Activated naive CD4-positive, alpha-beta T cell treated with anti-CD3 and anti-CD28 coated beads for 36 hours (primary cell): Measurements from ENCODE around the gene CPSF4. TPM values are rescaled to one million over a fixed set of nuclear protein-coding genes. Genes with fewer than 3 reads are reported as not detected.

Source experiments
- CTCF ChIA-PET: fragments of 350-600 bp; sonication (Branson Sonifier 250); formaldehyde crosslinking; loops from one replicate; lab custom pipeline; 2021; ENCODE audit warnings: antibody characterized with exemption; lab: Charles Lee
- DNase-seq: peaks from one replicate; pipeline ENCODE4 v3.0.0-alpha.2; 2020
- H3K27ac Mint-ChIP-seq: one replicate; pipeline ENCODE4 v1.8.0; 2021; ENCODE audit warnings: mild to moderate bottlenecking, mixed read lengths
- H3K27me3 Mint-ChIP-seq: one replicate; pipeline ENCODE4 v1.8.0; 2021; ENCODE audit warnings: low read depth, mixed read lengths
- H3K36me3 Mint-ChIP-seq: one replicate; pipeline ENCODE4 v1.8.0; 2021; ENCODE audit warnings: low read depth, mixed read lengths
- H3K4me1 Mint-ChIP-seq: one replicate; pipeline ENCODE4 v1.8.0; 2021; ENCODE audit warnings: low read depth, mixed read lengths
- H3K4me3 Mint-ChIP-seq: one replicate; pipeline ENCODE4 v1.8.0; 2021; ENCODE audit warnings: mild to moderate bottlenecking, moderate library complexity, mixed read lengths
- H3K9me3 Mint-ChIP-seq: one replicate; pipeline ENCODE4 v1.8.0; 2021; ENCODE audit warnings: mixed read lengths
- intact Hi-C: fragments of 100-400 bp; cut with micrococcal nuclease; formaldehyde crosslinking; loops from one replicate; pipeline ENCODE4 v1.15.1; 2023
- total RNA-seq, 2 experiments: library from RNA; stranded (reverse); gene quantifications; one replicate each; pipeline ENCODE4 v1.2.3, GENCODE V29; 2021

Gene CPSF4
- total RNA-seq, 2 experiments from 2014 or later = 70.6 to 73.5 TPM

DNA sequence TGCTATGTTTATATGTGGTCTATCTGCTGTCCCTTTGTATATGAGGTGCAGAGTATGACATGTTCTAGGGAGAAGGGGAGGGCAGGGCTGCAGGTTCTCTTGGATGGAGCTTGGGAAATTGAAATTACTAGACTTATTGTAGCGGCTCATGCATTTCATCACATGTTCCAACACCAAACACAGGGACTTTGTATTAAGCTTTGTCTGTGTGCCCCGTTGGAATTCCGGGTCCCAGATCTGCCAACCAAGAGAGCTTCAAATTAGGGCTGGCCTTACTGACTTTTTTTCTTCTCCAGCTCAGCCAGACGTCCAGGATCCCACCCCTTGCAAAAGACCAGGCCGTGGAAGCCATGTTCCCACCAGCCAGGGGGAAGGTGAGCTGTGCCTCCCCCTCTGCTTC, 37.4 kb downstream of the CPSF4 start:
- no peaks in the 10 kb centered on the region for H3K27me3 Mint-ChIP-seq
- intact Hi-C loops = no loop called here
- CTCF ChIA-PET = interaction anchor here (0.5 to 0.6 kb wide), 2 partner anchors 52 to 202 kb away, joined by 3 to 5 read pairs; no protein-coding TSS in a partner anchor
- peaks cover 22% of the 10 kb centered on the region for H3K36me3 Mint-ChIP-seq
- no peak for DNase-seq
- peaks cover 41% of the 10 kb centered on the region for H3K4me1 Mint-ChIP-seq
- no peak overlapping the region for H3K27ac Mint-ChIP-seq
- H3K9me3 Mint-ChIP-seq = no peaks in the 10 kb centered on the region
- no peak overlapping the region for H3K4me3 Mint-ChIP-seq

DNA sequence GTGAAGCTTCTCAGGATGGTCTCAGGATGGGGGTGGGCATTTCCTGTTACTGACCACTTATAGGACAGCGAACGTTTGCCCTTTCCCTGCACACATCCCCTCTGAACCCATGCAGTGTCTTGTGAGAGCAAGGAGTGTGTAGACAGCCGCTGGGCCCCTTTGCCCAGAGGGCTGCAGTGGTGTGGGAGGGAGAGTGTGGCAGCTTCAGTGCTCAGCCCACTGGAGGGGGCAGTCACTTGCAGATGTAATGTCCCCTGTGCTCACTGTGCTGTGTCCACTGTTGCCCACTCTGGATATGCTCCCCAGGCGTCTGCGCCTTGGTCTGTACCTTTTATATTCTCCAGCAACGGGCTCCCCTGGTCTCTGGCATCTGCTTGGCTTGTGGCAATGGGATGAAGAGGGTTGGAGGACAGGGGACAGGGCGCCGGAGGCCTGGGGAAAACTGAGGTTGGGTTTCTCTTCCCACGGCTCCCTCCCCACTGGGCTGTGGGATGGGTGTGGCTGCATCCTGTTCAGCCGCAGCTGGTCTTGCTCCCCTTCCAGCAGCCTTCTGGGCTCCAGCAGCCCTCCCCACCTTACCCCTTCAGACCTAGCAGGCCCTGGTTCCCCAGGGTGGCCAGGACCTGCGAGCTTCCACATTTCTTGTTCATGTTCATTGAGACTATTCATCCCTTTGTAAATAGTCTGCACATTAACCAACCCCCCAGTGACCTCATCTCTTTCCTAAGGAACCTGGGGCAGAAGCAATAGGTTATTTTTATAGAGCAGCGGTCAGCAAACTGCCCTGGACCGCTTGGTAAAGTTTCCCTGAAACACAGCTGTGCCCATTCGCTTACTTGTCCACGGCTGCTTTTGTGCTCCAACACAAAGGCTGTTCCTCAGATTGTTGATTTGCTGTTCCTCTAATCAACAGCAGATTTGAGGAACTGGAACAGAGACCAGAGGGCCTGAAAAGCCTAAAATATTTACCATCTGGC, 40.0 kb downstream of the CPSF4 start:
- Mint-ChIP-seq H3K27me3 (no peaks in the 10 kb centered on the region), H3K27ac (no peak overlapping the region), H3K4me3 (no peak overlapping the region), H3K4me1 (peaks cover 33% of the 10 kb centered on the region), H3K9me3 (no peaks in the 10 kb centered on the region), H3K36me3 (peaks cover 18% of the 10 kb centered on the region)
- CTCF ChIA-PET = interaction anchor here (0.6 to 1.0 kb wide), 2 partner anchors 48 to 499 kb away, joined by 3 to 4 read pairs; no protein-coding TSS in a partner anchor
- DNase-seq = no peak
- intact Hi-C loops = no loop called here

DNA sequence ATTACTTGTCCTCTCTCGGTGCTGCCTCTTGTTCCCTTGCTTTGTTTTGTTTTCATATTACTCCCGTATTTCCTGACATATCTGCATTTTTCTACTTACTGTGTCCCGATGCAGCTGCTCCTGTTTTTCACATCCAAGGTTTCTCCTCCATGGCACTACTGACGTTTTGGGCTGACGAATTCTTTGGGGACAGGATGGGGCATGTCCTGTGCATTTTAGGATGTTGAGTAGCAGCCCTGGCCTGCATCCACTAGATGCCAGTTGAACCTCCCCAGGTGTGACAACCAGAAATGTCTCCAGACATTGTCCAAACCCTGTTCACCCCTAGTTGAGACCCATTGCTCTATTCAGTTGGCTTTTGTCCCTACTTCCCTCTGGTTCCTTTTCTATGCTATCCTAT, 46.4 kb downstream of the CPSF4 start:
- no peak for DNase-seq
- H3K27me3 Mint-ChIP-seq = no peaks in the 10 kb centered on the region
- intact Hi-C loops = no loop called here
- no peak overlapping the region for H3K27ac Mint-ChIP-seq
- no peaks in the 10 kb centered on the region for H3K4me1 Mint-ChIP-seq
- H3K9me3 Mint-ChIP-seq = no peaks in the 10 kb centered on the region
- no peak overlapping the region for H3K4me3 Mint-ChIP-seq
- H3K36me3 Mint-ChIP-seq = peaks cover 18% of the 10 kb centered on the region
- CTCF ChIA-PET = no interaction called here

DNA sequence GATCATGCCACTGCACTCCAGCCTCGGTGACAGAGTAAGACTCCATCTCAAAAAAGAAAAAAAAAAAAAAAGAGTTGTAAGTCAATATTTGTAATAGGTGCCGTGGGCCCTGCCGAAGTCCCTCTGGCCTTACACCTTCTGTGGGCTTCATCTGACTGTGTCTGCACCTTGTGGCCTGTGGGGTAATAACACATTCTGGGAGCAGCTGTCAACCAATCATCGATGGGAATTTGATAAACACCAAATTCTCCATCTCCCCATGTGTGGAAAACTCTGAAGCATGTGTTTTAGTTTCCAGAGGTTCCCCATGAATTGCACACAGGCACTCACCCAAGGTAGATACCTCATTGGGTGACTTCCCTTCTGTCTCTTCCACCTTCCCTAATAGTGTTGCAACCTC, 50.5 kb downstream of the CPSF4 start:
- CTCF ChIA-PET = interaction anchor here (0.6 kb wide), 2 partner anchors 178 to 491 kb away, joined by 3 to 4 read pairs; no protein-coding TSS in a partner anchor
- intact Hi-C loops = no loop called here
- no peak overlapping the region for H3K27ac Mint-ChIP-seq

DNA sequence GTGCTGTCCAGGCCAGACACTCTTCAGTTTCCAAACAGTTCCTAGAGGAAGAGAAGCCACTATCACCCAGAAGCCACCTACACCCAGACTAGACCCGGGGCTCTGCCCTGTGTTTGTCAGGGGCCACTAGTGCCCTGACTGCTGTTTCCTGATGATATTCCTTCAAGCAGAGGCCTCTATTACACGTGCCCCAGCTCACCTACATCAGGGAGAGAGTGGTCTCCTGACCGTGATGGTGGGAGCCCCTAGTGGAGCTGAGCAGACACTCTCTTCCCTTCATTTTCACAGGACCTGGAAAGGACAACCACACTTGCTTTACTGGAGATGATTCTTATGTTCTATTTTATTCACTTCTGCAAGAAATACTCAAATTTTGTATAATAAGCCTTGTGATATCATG, 52.1 kb downstream of the CPSF4 start:
- no peak for DNase-seq
- H3K27ac Mint-ChIP-seq = peak overlapping the region; percentile 8

More for the DNA sequence above, 50.5 kb downstream of the CPSF4 start:
- Mint-ChIP-seq H3K4me1 (no peaks in the 10 kb centered on the region), H3K36me3 (peaks cover 49% of the 10 kb centered on the region), H3K9me3 (peaks cover 16% of the 10 kb centered on the region), H3K4me3 (no peak overlapping the region), H3K27me3 (no peaks in the 10 kb centered on the region)
- no peak for DNase-seq

DNA sequence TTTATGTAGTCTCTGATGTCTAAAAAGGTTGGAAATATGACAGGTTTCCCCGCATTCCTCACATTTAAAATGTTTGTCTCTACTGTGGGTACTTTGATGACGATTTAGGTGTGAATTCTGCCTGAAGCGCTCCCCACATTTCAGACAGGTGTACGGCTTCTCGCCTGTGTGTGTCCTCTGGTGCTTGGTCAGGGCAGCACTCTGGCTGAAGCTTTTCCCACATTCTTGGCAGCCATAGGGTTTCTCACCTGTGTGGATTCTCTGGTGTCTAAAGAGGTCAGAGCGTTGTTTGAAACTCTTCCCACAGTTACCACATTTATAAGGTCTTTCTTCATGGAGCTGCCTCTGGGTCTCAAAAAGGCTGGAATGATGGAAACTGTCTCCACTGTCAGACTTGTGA, 55.1 kb downstream of the CPSF4 start:
- no peaks in the 10 kb centered on the region for H3K27me3 Mint-ChIP-seq
- H3K27ac Mint-ChIP-seq = no peak overlapping the region

More for the DNA sequence above, 52.1 kb downstream of the CPSF4 start:
- intact Hi-C loops = no loop called here
- H3K36me3 Mint-ChIP-seq = peaks cover 64% of the 10 kb centered on the region
- H3K4me1 Mint-ChIP-seq = no peaks in the 10 kb centered on the region
- CTCF ChIA-PET = no interaction called here
- no peak overlapping the region for H3K4me3 Mint-ChIP-seq
- H3K27me3 Mint-ChIP-seq = no peaks in the 10 kb centered on the region
- peaks cover 18% of the 10 kb centered on the region for H3K9me3 Mint-ChIP-seq

DNA sequence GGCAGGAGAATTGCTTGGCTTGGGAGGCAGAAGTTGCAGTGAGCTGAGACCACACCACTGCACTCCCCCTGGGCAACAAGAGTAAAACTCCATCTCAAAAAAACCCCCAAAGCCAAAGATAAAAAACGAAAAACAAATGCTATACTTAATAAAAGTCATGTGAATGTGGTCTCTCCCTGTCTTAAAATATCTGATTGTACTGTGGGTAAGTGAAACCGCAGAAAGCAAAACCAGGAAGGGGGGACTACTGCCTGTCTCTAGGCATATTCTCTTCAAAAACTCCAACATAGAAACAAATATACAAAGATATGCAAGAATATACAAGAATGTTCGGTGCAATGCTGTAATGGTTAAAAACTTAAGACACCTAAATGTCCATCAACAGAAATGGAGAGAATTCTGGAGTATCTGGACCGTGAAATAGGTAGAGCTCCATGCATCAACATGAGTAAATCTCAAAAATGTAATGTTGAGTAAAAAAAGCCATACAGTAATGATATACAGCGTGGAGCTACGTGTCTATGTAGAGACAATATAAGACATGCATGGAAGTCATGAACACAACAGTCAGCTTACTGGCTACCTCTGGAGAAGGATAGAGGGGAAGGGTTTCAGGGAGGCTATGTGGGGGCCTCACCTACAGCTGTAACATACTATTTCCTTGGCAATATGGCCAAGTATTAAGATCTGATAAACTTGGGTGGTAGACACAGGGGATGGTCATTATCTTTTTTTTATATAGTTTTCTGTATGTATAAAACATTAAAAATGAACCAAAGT, 59.2 kb downstream of the CPSF4 start:
- intact Hi-C loops = no loop called here
- CTCF ChIA-PET = interaction anchor here (0.6 kb wide), 2 partner anchors 29 to 54 kb away, joined by 3 to 4 read pairs; partner anchors contain the start of gene FAM200A
- peaks cover 55% of the 10 kb centered on the region for H3K36me3 Mint-ChIP-seq
- H3K27ac Mint-ChIP-seq = peak overlapping the region; percentile 79
- H3K9me3 Mint-ChIP-seq = peaks cover 15% of the 10 kb centered on the region
- no peak for DNase-seq
- peaks cover 23% of the 10 kb centered on the region for H3K4me1 Mint-ChIP-seq
- peak overlapping the region; percentile 99 for H3K4me3 Mint-ChIP-seq
- no peaks in the 10 kb centered on the region for H3K27me3 Mint-ChIP-seq

More for the DNA sequence above, 55.1 kb downstream of the CPSF4 start:
- no peak overlapping the region for H3K4me3 Mint-ChIP-seq
- peaks cover 15% of the 10 kb centered on the region for H3K4me1 Mint-ChIP-seq
- peaks cover 70% of the 10 kb centered on the region for H3K36me3 Mint-ChIP-seq
- DNase-seq = no peak
- CTCF ChIA-PET = no interaction called here
- intact Hi-C loops = no loop called here
- H3K9me3 Mint-ChIP-seq = peaks cover 18% of the 10 kb centered on the region

DNA sequence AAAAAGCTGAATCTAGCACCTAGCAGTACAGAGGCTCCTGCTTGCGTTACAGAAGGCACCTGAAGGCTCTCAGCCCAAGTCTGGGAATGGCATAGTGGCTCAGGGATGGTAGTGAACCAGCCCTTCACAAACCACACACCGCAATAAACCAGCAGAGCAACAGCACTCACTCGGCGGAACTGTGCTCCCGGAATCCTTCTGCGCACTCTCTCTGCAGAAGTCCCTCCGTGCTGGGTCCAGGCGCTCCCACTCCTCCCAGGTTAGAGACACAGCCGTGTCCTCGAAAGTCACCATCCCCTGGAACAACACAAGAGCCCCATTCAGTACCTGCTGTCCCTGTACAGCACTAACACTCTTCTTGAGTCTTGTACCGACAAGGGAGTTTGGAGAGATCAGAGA, 59.8 kb downstream of the CPSF4 start:
- Mint-ChIP-seq H3K4me3 (peak overlapping the region; percentile 99), H3K27me3 (no peaks in the 10 kb centered on the region), H3K9me3 (peaks cover 10% of the 10 kb centered on the region), H3K36me3 (peaks cover 49% of the 10 kb centered on the region), H3K27ac (peak overlapping the region; percentile 99), H3K4me1 (peaks cover 23% of the 10 kb centered on the region)
- no peak for DNase-seq
- CTCF ChIA-PET = interaction anchor here (0.6 kb wide), 1 partner anchor 28 kb away, joined by 4 read pairs; no protein-coding TSS in a partner anchor
- intact Hi-C loops = no loop called here

DNA sequence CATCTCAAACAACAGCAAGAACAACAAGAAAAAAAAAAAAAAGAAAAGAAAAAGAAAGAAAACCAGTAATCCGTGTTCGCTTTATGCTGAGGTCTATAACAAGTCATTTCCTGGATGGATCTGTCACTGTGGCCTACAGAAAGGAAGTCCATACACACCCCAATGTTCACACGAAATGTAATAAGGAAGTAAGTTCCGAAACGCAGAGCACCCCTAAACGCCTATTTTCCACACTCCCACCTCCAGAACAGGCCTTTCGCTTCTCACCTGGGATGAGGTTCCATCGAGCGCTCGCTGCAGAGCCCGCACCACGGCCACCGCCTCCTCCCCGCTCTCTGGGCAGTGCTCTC, 60.6 kb downstream of the CPSF4 start:
- H3K27me3 Mint-ChIP-seq = no peaks in the 10 kb centered on the region
- H3K36me3 Mint-ChIP-seq = peaks cover 41% of the 10 kb centered on the region
- H3K4me1 Mint-ChIP-seq = peaks cover 23% of the 10 kb centered on the region
- intact Hi-C loops = loop anchor here (1.0 kb wide), 1 partner anchor 27 kb away; the partner anchor contains the start of gene ZNF789
- H3K9me3 Mint-ChIP-seq = peaks cover 2% of the 10 kb centered on the region
- H3K27ac Mint-ChIP-seq = peak overlapping the region; percentile 99
- H3K4me3 Mint-ChIP-seq = peak overlapping the region; percentile 99
- CTCF ChIA-PET = no interaction called here
- DNase-seq = no peak

DNA sequence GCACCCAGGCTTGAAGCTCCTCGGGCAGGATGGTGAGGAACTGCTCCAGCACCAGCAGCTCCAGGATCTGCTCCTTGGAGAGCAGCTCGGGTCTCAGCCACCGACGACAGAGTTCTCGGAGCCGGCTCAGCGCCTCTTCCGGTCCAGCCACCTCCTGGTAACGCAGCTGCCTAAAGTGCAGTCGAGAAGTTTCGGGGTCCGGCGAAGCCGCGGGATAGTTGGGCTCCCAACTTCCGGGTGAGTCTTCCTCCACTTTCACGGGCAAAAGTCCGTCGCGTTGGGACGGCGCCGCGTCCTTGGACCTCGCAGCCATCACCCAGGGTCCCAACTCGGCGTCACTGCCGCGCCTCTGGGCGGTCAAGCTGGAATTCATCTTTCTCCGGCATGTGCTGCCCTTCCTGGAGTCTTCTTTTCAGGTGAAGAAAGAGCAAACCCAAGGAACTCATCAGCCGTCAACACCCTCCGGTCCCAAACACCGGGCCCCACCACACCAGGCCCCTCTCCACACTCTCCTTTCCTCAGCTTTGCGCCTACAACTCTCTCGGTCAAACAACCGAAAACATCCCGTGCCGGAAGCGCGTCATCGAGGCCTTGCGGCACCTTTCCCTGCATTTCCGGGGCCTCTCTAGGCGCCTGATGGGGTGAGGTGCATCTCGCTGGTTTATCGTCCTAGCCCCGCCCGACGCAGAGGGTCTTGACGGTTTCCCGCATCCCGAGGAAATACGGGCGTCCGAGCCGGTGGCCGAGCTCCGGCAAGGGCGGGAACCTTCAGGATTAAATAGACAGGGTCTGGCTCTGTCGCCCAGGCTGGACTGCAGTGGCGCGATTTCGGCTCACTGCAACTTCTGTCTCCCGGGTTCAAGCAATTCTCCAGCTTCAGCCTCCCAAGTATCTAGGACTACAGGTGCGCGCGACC, 61.2 kb downstream of the CPSF4 start, which contains the start of gene ZNF394:
ZNF394 (minus strand) TSS at position 561 of the 916 bp plus-strand sequence; CDS start at position 373, 188 bp downstream.
- intact Hi-C loops = loop anchor here (1.0 to 5.0 kb wide), 4 partner anchors 28 to 522 kb away; partner anchors contain the start of genes FAM200A, ZNF789 and ZSCAN25
- Mint-ChIP-seq H3K27ac (peak within 1 kb of the TSS; percentile 99), H3K9me3 (no peaks in the 10 kb centered on the region), H3K27me3 (no peaks in the 10 kb centered on the region), H3K4me1 (peaks cover 23% of the 10 kb centered on the region), H3K36me3 (peaks cover 35% of the 10 kb centered on the region), H3K4me3 (peak within 1 kb of the TSS; percentile 99)
- DNase-seq = peak; percentile 94
- CTCF ChIA-PET = interaction anchor here (0.8 kb wide), 1 partner anchor 14 kb away, joined by 3 read pairs; no protein-coding TSS in a partner anchor

DNA sequence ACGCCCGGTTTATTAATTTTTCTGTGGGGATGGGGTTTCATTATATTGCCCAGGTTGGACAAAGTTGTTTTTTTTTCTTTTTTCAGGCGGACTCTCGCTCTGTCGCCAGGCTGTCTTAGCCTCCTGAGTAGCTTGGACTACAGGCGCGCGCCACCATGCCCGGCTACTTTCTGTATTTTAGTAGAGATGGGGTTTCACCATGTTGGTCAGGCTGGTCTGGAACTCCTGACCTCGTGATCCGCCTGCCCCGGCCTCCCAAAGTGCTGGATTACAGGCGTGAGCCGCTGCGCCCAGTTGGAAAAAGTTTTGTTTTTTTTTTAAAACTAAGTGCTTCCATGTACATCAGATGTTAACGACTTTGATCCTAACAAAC, 61.9 kb downstream of the CPSF4 start:
- intact Hi-C loops = loop anchor here (1.0 to 5.0 kb wide), 3 partner anchors 52 to 522 kb away; partner anchors contain the start of genes FAM200A and ZSCAN25
- CTCF ChIA-PET = interaction anchor here (0.5 to 0.8 kb wide), 2 partner anchors 15 to 435 kb away, joined by 3 to 6 read pairs; no protein-coding TSS in a partner anchor
- DNase-seq = no peak
- Mint-ChIP-seq H3K4me1 (peaks cover 26% of the 10 kb centered on the region), H3K4me3 (peak overlapping the region; percentile 99), H3K9me3 (no peaks in the 10 kb centered on the region), H3K36me3 (peaks cover 29% of the 10 kb centered on the region), H3K27me3 (no peaks in the 10 kb centered on the region), H3K27ac (peak overlapping the region; percentile 99)
